Left kidney (tissue), 2 donors: Measurements from ENCODE around the gene CHST7. TPM values are rescaled to one million over a fixed set of nuclear protein-coding genes. Genes with fewer than 3 reads are reported as not detected.

Source experiments
- DNase-seq: peaks from one replicate; pipeline ENCODE4 v3.0.0-alpha.2; 2013
- polyA plus RNA-seq: library from polyadenylated mRNA; unstranded; fragments of 120-200 nt; gene quantifications from one replicate; pipeline ENCODE4 v1.2.1, GENCODE V29; 2013; ENCODE audit not compliant: insufficient read length

Gene CHST7
- polyA plus RNA-seq, 1 donor = 1.5 TPM

DNA sequence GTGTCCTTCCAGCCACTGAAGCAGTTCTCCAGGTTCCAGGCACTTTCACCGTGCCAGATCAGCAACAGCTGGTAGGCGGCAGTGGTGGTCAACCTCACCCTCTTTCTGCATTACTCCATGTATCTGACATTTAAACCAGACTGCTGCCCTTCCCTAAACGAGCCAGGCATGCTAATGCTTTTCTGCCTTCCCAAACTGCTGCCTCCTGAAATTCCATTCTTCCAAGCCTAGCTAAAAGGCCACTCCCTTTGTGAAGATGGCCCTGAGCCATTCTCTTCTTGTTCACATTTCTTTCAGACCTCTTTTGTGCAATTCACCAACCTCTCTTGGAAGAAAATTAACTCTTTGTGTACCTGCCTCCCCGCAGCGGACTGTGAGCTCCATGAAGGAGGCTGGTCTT is 73.7 kb downstream of the CHST7 start:
- DNase-seq = no peak

Other genes starting within 250 kb of the CHST7 start
- 8.9 TPM for gene ZNF674, start 28.3 kb upstream of the CHST7 start, polyA plus RNA-seq
- 4.6 TPM for gene SLC9A7, start 185.4 kb downstream of the CHST7 start, polyA plus RNA-seq